ENCODE measurements around the gene RAB3IL1.
"Not testable (repeated sequence)": the region's sequence is repeated elsewhere in the genome, so short reads cannot be mapped to it uniquely, and the experiment has no call there.

The RAB3IL1 gene

DNA sequence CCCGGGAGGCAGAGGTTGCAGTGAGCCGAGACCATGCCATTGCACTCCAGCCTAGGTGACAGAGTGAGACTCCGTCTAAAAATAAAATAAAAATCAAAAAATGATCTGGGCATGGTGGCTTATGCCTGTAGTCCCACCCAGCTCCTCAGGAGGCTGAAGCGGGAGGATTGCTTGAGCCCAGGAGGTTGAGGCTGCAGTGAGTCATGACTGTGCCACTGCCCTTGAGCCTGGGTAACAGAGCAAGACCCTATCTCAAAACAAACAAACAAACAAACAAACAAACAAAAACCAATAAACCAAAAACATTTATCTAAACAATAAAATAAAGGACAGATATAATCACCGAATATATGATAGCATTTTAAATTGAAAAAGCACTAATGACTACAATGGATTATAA lies 36.3 kb upstream of the RAB3IL1 start:
- not testable (repeated sequence) for DNase-seq (ENCODE audit: low read depth)

DNA sequence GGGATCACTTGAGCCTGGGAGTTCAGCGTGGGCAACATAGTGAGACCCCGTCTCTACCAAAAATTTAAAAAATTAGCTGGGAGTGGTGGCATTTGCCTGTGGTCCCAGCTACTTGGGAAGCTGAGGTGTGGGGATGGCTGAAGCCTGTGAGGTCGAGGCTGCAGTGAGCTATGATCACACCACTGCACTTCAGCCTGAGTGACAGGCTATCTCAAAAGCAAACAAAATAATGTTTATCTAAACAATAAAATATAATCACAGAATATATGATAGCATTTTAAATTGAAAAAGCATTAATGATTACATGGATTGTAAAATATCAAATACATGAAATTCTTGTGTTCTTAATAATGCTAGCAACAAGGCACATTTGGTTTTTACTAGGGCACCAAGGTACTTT lies 35.5 kb upstream of the RAB3IL1 start:
- no peak for DNase-seq (ENCODE audit: low read depth)

DNA sequence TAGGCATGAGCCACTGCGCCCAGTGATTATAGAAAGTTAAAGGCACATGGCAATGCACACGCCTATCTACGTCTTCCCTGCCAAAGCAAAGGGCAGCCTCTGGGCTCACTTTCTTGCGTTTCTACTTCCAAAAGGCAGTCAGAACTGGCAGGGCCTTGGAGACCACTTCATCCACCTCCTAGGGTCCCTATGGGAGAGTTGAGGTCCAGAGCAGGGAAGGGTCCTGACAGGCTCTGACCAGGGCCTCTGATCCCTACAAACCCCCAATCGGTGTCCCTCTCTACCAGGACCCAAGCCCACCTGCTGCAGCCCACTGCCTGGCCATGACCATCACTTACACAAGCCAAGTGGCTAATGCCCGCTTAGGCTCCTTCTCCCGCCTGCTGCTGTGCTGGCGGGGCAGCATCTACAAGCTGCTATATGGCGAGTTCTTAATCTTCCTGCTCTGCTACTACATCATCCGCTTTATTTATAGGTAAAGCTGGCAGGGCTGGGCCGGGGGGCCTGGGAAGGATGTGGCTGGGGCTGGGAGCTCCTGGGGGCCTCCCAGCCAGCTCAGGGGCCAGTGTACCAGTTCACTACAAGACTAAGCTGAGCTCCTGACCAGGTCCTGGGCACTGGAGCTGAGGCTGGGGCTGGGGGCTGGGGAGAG lies 34.2 kb upstream of the RAB3IL1 start:
- no peak for DNase-seq (ENCODE audit: low read depth)

DNA sequence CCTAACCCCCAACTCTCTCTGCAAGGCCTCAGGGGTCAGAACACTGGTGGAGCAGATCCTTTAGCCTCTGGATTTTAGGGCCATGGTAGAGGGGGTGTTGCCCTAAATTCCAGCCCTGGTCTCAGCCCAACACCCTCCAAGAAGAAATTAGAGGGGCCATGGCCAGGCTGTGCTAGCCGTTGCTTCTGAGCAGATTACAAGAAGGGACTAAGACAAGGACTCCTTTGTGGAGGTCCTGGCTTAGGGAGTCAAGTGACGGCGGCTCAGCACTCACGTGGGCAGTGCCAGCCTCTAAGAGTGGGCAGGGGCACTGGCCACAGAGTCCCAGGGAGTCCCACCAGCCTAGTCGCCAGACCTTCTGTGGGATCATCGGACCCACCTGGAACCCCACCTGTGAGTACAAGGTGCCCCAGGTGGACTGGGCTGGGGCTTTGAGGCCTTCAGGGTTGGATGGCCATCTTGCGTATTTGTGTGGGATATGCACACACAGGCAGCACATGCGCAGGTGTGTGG lies 32.7 kb upstream of the RAB3IL1 start, which contains the start of gene BEST1:
Gene BEST1 (plus strand): TSS at position 317 of the 513 bp plus-strand sequence. CDS start 1,456 bp downstream, outside the sequence.
- no peak for DNase-seq (ENCODE audit: low read depth)

DNA sequence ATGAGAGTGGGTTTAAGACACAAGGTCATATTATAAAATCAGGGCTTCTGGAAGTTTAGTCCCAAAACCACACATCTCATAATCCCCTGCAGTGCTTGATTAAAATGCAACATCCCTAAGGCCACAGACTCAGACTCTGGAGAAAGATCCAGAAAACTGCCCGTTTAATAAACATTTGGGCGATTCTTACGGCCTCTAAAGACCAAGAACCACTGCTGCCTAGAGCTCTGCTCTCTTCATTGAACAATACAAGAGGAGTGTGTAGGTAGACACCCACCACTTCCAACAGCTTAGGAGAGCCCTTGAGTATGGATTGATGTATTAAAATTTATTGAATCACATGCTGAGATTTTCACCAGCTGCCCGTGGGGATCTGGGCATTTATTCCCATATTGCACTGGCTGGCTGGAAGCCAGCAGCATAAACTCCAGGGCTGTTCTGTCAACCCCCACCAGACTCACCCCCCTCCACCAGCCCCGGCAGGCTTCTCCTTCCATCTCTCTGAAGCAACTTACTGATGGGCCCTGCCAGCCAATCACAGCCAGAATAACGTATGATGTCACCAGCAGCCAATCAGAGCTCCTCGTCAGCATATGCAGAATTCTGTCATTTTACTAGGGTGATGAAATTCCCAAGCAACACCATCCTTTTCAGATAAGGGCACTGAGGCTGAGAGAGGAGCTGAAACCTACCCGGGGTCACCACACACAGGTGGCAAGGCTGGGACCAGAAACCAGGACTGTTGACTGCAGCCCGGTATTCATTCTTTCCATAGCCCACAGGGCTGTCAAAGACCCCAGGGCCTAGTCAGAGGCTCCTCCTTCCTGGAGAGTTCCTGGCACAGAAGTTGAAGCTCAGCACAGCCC lies 32.0 kb upstream of the RAB3IL1 start:
- DNase-seq (ENCODE audit: low read depth): no peak

DNA sequence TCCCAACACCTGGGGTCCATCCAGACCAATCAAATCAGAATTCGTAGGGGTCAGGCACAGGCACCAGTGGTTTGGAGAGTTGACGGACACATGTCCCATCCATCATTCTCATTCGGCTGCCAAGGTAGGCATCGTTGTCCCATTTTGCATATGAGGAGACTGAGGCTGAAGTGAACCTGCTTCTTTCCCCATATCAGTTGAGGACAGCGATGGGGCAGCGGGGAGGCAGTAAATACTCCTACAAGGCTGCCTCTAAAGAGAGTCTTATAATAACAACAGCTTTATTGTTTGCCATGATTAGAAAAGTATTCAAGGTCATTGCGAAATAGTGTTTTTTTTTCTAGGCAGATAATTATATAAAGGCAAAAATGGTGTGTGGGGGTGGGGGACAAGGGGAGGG lies 31.1 kb upstream of the RAB3IL1 start:
- no peak for DNase-seq (ENCODE audit: low read depth)

DNA sequence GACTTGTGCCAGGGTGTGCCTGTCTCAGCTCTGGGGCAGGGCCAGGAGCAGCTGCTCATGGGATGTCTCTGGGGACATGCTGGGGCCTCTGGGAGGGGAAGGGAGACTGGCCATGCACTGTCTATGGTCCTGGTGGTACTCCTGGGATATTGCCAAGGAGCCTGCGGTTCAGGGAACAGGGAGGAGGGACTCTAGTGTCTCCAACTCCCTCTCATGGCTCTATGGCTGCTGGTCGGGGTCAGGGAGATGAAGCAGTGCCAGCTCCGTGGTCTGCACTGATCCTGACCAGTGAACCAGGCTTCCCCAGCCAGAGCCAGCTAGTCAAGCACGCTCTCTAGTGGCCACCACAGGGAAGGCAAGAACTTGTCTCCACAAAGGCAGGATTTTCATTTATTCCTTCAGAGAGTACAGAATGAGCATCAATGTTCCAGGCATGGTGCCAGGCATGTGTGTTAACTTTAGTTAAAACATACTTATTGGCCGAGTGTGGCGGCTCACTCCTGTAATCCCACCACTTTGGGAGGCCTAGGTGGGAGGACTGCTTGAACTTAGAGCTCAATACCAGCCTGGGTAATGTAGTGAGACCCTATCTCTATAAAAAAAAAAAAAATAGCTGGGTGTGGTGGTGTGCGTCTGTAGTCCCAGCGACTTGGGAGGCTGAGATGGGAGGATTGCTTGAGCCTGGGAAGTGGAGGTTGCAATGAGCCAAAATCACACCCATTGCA lies 30.3 kb upstream of the RAB3IL1 start:
- DNase-seq (ENCODE audit: low read depth): no peak

DNA sequence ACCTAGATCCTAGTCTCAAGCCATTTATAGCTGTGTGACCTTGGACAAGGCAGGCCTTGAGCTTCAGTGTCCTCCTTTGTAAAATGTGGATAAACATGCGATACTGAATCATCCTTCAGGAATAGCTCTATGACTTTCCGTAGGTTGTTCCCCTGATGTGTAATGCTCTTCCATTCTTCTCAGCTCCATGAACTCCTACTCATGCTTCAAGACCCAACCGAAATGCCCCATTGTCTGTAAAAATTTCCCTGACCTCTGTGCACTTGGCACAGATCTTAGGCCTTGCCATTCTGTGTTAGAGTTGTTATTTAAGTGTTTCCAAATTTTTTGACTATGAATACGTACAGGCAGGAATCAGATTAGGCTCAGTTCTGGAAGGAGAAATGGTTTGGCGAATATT lies 29.5 kb upstream of the RAB3IL1 start:
- DNase-seq (ENCODE audit: low read depth): no peak

DNA sequence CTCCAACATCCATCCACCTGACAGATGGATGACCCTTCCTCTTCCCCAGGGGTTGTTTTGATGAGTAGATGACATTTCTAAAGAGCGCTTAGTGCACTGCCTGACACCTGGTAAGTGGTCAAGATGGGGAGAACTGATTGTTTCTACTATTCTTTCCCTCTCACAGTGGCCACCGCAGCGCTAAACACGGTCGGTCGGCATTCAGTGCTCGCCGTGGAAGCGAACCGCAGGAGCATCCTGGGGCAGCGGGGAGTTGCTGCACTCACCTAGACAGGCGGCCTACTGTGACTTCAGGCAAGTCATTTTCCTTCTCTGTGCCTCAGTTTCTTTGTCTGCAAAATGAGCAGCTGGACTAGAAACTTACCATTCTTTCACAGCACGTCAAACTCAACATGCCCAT lies 27.8 kb upstream of the RAB3IL1 start:
- DNase-seq (ENCODE audit: low read depth): no peak

DNA sequence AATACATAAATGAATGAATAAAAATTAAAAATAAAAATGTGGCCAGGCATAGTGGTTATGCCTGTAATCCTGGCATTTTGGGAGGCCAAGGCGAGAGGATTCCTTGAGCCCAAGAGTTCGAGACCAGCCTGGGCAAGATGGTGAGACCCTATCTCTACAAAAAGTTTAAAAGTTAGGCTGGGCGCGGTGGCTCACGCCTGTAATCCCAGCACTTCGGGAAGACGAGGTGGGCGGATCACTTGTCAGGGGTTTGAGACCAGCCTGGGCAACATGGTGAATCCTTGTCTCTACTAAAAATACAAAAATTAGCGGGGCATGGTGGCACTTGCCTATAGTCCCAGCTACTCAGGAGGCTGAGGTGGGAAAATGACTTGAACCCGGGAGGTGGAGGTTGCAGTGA lies 23.1 kb upstream of the RAB3IL1 start:
- no peak for DNase-seq (ENCODE audit: low read depth)

DNA sequence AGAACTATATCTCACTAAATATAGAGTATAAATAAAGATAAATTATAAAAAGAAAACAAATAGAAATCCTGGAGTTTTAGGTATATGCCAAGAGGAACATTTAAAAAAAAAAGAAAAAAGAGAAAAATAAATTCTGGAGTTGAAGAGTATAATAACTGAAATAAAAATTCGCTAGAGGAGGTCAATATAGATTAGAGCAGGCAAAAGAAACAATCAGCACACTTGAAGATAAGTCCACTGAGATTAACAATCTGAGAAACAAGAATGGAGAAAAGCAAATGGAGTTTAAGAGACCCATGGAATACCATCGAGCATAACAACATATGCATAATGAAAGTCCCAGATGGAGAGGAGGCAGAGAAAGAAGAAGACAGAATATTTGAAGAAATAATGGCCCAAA lies 18.5 kb upstream of the RAB3IL1 start:
- no peak for DNase-seq (ENCODE audit: low read depth)

DNA sequence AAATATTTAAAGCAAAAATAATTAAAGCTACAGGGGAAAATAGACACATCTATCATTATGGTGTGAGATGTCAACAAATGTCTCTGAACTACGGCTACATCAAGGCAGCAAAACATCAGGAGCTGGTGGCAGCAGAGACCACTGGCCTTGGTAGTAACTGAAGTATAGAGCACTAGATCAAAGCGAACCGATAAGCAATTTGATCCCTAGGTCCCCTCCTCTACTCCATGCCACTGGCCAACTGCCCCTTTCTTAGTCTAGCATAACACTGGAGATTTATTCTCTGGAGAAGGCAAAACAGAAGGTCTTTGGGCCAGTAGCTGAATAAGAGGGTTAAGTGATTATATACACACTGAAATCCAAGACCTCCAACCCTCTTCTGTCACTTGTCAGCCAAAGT lies 13.6 kb upstream of the RAB3IL1 start:
- DNase-seq (ENCODE audit: low read depth): no peak

DNA sequence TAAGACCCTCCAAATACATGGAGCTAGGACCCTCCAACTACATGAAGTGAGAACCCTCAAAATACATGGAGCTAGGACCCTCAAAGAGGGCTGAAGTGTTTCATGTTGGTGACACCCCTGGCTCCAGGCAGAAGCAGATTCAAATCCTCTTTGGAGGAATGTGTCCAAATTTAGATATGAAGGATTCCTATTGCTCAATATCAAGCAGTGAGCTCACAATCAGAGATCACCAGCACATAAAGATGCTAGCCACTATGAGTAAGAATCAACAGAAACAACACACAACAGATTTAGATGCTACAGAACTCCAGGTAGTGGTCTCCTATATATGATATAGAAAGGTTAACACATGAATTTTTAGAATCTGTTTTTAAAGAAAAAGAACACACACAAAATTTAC lies 11.2 kb upstream of the RAB3IL1 start:
- DNase-seq (ENCODE audit: low read depth): no peak

DNA sequence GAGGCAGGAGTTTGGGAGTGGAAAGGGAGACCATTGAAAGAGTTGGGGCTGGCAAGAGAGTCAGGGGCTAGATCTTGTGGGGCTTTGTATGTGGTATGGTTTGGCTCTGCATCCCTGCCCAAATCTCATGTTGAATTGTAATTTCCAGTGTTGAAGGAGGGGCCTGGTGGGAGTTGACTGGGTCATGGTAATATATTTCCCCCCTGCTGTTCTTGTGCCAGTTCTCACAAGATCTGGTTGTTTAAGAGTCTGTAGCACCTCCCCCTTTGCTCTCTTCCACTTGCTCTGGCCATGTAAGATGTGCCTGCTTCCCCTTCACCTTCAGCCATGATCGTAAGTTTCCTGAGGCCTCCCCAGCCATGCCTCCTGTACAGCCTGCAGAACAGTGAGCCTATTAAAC lies 10.1 kb upstream of the RAB3IL1 start:
- DNase-seq (ENCODE audit: low read depth): no peak

DNA sequence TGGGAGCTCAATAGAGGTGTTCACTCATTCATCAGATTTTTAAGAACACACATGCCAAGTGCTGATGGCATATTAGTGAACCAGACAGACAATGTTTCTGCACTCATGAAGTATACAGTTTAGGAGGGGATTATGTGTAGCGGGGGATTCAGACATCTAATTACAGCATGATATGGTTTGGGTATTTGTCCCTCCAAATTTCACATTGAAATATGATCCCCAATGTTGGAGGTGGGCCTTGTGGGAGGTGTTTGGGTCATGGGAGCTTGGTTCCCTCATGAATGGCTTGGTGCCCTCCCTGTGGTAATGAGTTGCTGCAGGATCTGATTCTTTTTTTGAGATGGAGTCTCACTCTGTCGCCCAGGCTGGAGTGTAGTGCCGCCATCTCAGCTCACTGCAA lies 8.9 kb upstream of the RAB3IL1 start:
- no peak for DNase-seq (ENCODE audit: low read depth)

DNA sequence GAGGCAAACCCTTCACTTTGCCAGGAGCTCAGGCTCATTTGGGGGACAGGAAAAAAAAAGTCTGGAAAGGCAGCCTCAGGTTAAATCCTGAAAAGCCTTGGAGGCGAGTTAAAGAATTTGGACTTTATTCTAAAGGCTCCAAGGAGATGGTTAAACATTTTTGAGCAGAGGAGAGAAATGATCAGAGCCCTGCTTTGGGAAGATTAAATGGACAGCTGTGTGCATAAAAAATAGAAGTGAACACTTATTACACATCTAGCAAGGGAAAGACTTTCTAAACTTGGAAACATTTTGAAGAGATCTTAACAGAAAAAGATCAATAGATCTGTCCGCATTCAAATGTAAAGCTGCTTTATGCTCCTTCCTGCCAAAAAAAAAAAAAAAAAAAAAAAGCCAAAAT lies 8.4 kb upstream of the RAB3IL1 start:
- DNase-seq (ENCODE audit: low read depth): no peak

DNA sequence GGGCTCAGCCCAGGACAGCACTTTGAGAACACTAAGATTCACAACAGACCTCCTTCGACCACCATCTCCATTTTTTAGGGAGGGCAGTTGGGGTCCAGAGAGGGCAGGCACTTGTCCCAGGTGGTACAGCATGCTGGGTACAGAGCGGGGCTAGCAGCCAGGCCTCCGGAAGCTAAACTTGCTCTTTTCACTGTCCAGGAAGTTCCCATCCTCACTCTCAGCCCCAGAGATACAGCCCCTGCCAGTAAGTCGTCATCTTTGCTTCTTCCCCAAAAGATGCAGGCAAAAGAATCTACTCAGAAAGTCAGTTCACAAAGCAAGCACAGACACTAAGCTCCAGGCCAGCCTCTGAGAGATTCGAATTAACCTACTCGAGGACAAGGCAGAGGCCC lies 6.7 kb upstream of the RAB3IL1 start:
- no peak for DNase-seq (ENCODE audit: low read depth)

DNA sequence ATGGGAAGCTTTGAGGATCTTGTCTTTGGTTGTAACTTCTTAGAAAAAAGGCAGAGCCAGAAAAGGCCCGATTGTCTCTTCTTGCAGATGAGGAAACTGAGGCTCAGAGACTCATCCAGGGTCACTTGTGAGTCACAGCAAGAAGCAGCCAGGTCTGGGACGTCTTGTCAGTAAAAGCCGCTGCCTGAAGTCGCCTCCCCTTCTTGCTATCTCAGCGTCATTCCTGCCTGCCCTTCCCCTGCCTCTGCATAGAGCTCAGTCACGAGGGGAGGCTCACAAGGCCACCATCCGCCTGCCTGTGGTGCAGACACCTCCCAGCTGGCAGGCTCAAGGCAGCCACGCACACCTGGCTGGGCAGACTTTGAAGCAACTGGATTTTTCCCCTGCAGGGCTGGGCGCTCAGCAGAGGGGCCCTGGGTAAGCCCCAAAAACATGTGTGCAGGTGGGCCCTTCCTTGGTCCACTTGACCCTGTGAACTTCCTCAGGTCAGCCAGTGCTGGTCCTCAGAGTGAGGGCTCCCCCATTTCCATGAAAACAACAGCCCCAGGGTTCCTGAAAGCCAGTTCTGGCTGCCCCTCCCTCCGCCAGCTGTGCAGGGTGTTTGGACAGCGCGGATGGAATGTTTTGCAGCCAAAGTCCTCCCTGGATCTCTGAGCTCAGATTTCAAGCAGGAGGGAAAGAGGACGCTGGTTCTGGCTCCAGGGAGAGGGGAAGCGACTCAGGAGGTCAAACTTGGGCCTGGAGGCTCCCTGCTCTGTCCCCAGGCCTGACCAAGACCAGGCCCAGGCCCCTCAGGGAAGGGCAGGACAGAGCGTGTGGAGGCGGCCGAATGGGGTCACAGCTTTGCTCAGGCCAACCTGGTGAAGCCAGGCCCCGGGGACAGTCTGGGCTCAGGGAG lies 6.0 kb upstream of the RAB3IL1 start:
- no peak for DNase-seq (ENCODE audit: low read depth)

DNA sequence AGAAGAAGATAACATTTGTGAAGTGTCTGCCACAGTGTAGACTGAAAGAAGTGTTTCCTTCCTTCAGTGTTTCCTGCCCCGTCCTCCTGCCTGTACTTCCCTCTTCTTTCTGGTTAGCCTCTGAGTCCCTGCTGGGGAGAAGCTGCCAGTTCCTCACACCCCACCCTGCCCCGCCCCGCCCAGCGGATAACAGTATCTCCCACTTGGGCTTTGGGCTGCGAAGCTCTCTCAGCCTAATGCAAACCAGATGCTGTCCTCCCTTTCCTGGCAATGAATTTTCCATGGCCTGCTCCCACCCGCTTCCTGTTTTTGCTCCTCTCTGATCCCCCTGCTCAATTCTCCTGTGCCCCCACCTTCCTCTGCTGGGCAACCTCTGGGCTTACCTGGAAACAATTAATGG lies 5.2 kb upstream of the RAB3IL1 start:
- DNase-seq (ENCODE audit: low read depth): no peak

DNA sequence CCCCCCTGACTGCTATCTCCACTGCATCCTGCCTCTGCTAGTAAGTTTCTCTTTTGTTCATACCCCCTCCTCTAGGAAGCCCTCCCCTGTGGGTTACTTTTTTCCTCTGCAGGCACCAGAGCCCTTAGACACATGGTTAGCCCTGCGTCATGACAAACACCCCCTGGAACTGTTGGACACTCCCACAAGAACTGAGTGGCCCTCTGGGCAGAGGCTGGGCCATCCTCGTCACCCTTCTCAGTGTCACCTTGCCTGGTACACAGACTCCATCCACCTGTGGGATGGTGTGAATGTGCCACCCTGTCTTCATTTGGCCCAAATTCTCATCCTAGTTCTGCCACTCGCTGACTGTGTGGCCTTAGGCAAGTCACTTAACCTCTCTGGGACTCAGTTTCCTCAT lies 4.1 kb upstream of the RAB3IL1 start:
- no peak for DNase-seq (ENCODE audit: low read depth)

DNA sequence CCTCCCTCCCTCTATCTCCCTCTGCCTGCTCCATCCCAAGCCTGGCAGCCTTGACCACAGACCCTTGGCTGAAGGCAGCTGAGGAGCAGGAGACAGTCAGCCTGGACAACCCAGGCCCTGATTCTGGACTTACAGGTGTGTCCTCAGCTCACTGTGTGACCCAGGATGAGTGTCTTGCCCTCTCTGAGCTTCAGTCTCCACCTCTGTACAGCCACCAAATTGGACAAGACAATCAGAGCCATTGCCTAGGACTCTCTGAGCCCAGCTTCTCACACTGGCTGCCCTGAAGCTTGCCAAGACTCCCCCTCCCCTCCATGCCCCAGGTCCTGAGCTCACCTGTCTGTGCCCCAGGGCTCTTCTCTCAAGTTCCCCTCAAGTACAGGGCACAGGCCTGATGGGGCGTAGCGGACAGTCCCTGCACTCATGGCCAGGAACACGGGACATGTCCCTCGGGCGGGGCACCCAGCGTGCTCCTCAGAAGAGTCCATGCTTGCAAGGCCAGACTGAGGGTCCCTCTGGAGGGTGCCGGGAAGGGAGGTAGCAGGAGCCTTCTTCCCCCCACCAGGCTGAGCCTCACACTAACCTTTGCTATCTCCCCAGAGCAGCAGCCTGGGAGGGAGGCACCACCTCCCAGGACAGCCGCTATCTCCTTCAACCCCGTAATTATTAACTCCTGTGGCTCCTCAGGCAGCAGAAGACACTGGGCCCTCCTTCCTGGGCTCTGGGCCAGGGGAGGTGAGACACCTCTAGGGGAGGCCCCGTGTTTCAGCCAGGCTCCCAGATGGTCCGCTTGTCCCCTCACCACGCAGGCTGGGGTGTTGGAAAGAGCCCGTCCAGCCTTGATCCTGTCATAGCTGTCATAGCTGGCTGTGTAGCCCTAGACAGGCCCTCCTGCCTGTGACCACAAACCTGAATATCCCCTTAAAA lies 2.6 kb upstream of the RAB3IL1 start:
- DNase-seq (ENCODE audit: low read depth): no peak

Data from HS-27A (cell line).